CD1c-positive myeloid dendritic cell (primary cell): ENCODE measurements around the gene TMEM223.
"Not testable (repeated sequence)": the region's sequence is repeated elsewhere in the genome, so short reads cannot be mapped to it uniquely, and the experiment has no call there.

Experiments
- DNase-seq: peaks from one replicate; pipeline ENCODE4 v3.0.0-alpha.2; 2016; ENCODE audit errors: extremely low spot score

The TMEM223 gene

GRCh38 chr11:62791501-62792201 is at the start of gene TMEM223:
Gene TMEM223 (minus strand): TSS chr11:62792006. CDS start chr11:62791994, 12 bp downstream.
- DNase-seq = peak; percentile 90

- peak; percentile 94 for DNase-seq
Observed at GRCh38 chr11:62840721-62841360, 49.0 kb upstream of the TMEM223 start.

GRCh38 chr11:62839050-62839945 is 47.5 kb upstream of the TMEM223 start, which contains the start of gene WDR74:
Gene WDR74 (minus strand): TSS chr11:62839590. CDS start chr11:62839570, 20 bp downstream.
- peak; percentile 98 for DNase-seq

GRCh38 chr11:62835336-62835735 is 43.5 kb upstream of the TMEM223 start:
- no peak for DNase-seq

GRCh38 chr11:62832336-62833234 is 40.8 kb upstream of the TMEM223 start, which contains the start of gene TEX54:
Gene TEX54 (minus strand): TSS chr11:62832841.
- DNase-seq = peak; percentile 42

GRCh38 chr11:62831520-62832335 is 39.9 kb upstream of the TMEM223 start, which contains the start of gene STX5:
Gene STX5 (minus strand): TSS chr11:62832051. CDS start chr11:62831243, 808 bp downstream.
- peak; percentile 99 for DNase-seq

- no peak for DNase-seq
Observed at GRCh38 chr11:62830904-62831519, 39.2 kb upstream of the TMEM223 start.

- DNase-seq = not testable (repeated sequence)
Observed at GRCh38 chr11:62828130-62828529, 36.3 kb upstream of the TMEM223 start.

- no peak for DNase-seq
Observed at GRCh38 chr11:62823677-62824076, 31.9 kb upstream of the TMEM223 start.

- DNase-seq = no peak
Observed at GRCh38 chr11:62817129-62817528, 25.3 kb upstream of the TMEM223 start.

GRCh38 chr11:62816557-62816956 is 24.8 kb upstream of the TMEM223 start:
- DNase-seq = peak; percentile 61

- DNase-seq = no peak
Observed at GRCh38 chr11:62811659-62812058, 19.9 kb upstream of the TMEM223 start.

GRCh38 chr11:62810748-62811147 is 18.9 kb upstream of the TMEM223 start:
- no peak for DNase-seq

GRCh38 chr11:62806611-62807121 is 14.9 kb upstream of the TMEM223 start:
- peak; percentile 90 for DNase-seq

- DNase-seq = no peak
Observed at GRCh38 chr11:62805961-62806441, 14.2 kb upstream of the TMEM223 start.

GRCh38 chr11:62805076-62805892 is 13.5 kb upstream of the TMEM223 start, which contains the start of gene NXF1:
Gene NXF1 (minus strand): TSS chr11:62805440. CDS start chr11:62805356, 84 bp downstream.
- peak; percentile 99 for DNase-seq

- peak; percentile 53 for DNase-seq
Observed at GRCh38 chr11:62804310-62805075, 12.7 kb upstream of the TMEM223 start.
